SHP77 (cell line): ENCODE data around the gene SLC45A3.
A peak's percentile ranks its signal among the peaks of the same experiment; 100 is the strongest.

Experiments used
- DNase-seq, 2 experiments: peaks; one replicate each; lab custom pipeline; 2025; lab: John Stamatoyannopoulos, UW

Gene SLC45A3

GRCh38 chr1:205669341-205670149, 10.8 kb downstream of the SLC45A3 start:
- no peak for DNase-seq

- no peak for DNase-seq
Measured at GRCh38 chr1:205668951-205669340, 11.4 kb downstream of the SLC45A3 start.

GRCh38 chr1:205667909-205668643, 12.2 kb downstream of the SLC45A3 start:
- no peak for DNase-seq

- no peak for DNase-seq
Measured at GRCh38 chr1:205666372-205667166, 13.7 kb downstream of the SLC45A3 start.

GRCh38 chr1:205665201-205666045, 14.9 kb downstream of the SLC45A3 start:
- DNase-seq: no peak

- DNase-seq: no peak
Measured at GRCh38 chr1:205664399-205665017, 15.8 kb downstream of the SLC45A3 start.

GRCh38 chr1:205663286-205663936, 16.9 kb downstream of the SLC45A3 start:
- no peak for DNase-seq

GRCh38 chr1:205662791-205663190, 17.5 kb downstream of the SLC45A3 start:
- DNase-seq: no peak

- no peak for DNase-seq
Measured at GRCh38 chr1:205662135-205662738, 18.1 kb downstream of the SLC45A3 start.

GRCh38 chr1:205661429-205662134, 18.7 kb downstream of the SLC45A3 start:
- no peak for DNase-seq

GRCh38 chr1:205660361-205660760, 19.9 kb downstream of the SLC45A3 start:
- DNase-seq: no peak

GRCh38 chr1:205658943-205659581, 21.2 kb downstream of the SLC45A3 start:
- peak; percentile 50 to 74 for DNase-seq

- DNase-seq: no peak
Measured at GRCh38 chr1:205656236-205656635, 24.1 kb downstream of the SLC45A3 start.

- DNase-seq: no peak
Measured at GRCh38 chr1:205652984-205653383, 27.3 kb downstream of the SLC45A3 start.

GRCh38 chr1:205650241-205650640, 30.1 kb downstream of the SLC45A3 start:
- no peak for DNase-seq

- no peak for DNase-seq
Measured at GRCh38 chr1:205645519-205645918, 34.8 kb downstream of the SLC45A3 start.

GRCh38 chr1:205642679-205643307, 37.5 kb downstream of the SLC45A3 start:
- DNase-seq: no peak

GRCh38 chr1:205639567-205639966, 40.7 kb downstream of the SLC45A3 start:
- no peak for DNase-seq
